Mesothelial cell of epicardium (in vitro differentiated cells): ENCODE results near the gene ANKRD34B. TPM values are rescaled to one million over a fixed set of nuclear protein-coding genes. Genes with fewer than 3 reads are reported as not detected.

Source experiments
- DNase-seq, 2 experiments: peaks; one replicate each; pipeline ENCODE4 v3.0.0; 2021; ENCODE audit warnings: low spot score in 2 of 2; ENCODE audit not compliant: unreplicated experiment in 2 of 2
- H3K27ac Mint-ChIP-seq: 2 replicates; pipeline ENCODE4 v1.8.0; 2021; ENCODE audit warnings: mixed read lengths
- H3K27me3 Mint-ChIP-seq: 2 replicates; pipeline ENCODE4 v1.8.0; 2021; ENCODE audit warnings: low read depth, mixed read lengths
- H3K36me3 Mint-ChIP-seq: 2 replicates; pipeline ENCODE4 v1.8.0; 2021; ENCODE audit warnings: mixed read lengths
- H3K4me1 Mint-ChIP-seq: 2 replicates; pipeline ENCODE4 v1.8.0; 2021; ENCODE audit warnings: mixed read lengths
- H3K4me3 Mint-ChIP-seq: 2 replicates; pipeline ENCODE4 v1.8.0; 2021; ENCODE audit warnings: mild to moderate bottlenecking, moderate library complexity, mixed read lengths
- H3K9me3 Mint-ChIP-seq: 2 replicates; pipeline ENCODE4 v1.8.0; 2021; ENCODE audit warnings: mixed read lengths
- total RNA-seq: library from RNA; stranded (reverse); gene quantifications from 3 replicates; pipeline ENCODE4 v1.2.1, GENCODE V29; 2021
- TF ChIP-seq, protein P1 (sequence below): fragments of 200-600 bp; sonication (generic); IDR thresholded peaks from one replicate; pipeline ENCODE4 v1.5.0; 2021; ENCODE audit warnings: antibody characterized with exemption; ENCODE audit not compliant: unreplicated experiment

ANKRD34B gene
- total RNA-seq, 1 donor from 2014 or later, result not detected

DNA sequence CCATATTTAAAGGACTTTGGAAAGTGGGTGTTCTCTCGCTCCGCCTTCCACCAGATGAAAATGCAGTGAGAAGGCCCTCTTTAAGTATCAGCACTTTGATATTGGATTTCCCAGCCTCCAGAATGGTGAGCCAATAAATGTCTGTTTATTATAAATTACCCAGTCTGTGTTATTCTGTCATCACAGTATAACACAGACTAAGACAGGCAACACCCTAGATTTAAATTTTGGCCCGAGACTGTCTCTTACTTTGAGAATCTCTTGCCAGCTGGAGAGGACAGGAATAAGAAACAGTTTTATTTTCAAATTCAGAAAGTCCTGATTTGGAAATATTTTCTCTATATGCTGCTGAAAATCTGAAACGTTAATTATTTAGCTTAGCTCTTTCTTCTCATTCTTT, 60.7 kb downstream of the ANKRD34B start:
- DNase-seq, result no peak
- H3K27me3 Mint-ChIP-seq, result no peaks in the 10 kb centered on the region
- no peaks in the 10 kb centered on the region for H3K9me3 Mint-ChIP-seq
- H3K4me3 Mint-ChIP-seq, result no peak overlapping the region
- H3K4me1 Mint-ChIP-seq, result no peaks in the 10 kb centered on the region
- no peaks in the 10 kb centered on the region for H3K36me3 Mint-ChIP-seq
- H3K27ac Mint-ChIP-seq, result no peak overlapping the region
- TF ChIP-seq, protein P1, sequence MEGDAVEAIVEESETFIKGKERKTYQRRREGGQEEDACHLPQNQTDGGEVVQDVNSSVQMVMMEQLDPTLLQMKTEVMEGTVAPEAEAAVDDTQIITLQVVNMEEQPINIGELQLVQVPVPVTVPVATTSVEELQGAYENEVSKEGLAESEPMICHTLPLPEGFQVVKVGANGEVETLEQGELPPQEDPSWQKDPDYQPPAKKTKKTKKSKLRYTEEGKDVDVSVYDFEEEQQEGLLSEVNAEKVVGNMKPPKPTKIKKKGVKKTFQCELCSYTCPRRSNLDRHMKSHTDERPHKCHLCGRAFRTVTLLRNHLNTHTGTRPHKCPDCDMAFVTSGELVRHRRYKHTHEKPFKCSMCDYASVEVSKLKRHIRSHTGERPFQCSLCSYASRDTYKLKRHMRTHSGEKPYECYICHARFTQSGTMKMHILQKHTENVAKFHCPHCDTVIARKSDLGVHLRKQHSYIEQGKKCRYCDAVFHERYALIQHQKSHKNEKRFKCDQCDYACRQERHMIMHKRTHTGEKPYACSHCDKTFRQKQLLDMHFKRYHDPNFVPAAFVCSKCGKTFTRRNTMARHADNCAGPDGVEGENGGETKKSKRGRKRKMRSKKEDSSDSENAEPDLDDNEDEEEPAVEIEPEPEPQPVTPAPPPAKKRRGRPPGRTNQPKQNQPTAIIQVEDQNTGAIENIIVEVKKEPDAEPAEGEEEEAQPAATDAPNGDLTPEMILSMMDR, result no peak

DNA sequence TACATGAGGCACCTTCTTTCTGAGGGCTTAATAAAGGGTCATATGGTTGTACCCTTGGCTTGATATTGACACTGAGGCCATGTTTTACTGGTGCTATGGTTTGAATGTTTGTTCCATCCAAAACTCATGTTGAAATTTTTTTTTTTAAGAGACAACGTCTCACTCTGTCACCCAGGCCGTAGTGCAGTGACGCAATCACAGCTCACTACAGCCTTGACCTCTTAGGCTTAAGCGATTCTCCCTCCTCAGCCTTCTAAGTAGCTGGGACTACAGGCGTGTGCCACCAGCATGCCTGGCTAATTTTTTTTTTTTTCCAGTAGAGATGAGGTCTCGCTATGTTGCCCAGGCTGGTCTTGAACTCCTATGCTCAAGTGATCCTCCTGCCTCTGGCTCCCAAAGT, 61.2 kb downstream of the ANKRD34B start:
- Mint-ChIP-seq H3K27ac (no peak overlapping the region), H3K9me3 (no peaks in the 10 kb centered on the region), H3K4me1 (no peaks in the 10 kb centered on the region), H3K4me3 (no peak overlapping the region), H3K27me3 (no peaks in the 10 kb centered on the region), H3K36me3 (no peaks in the 10 kb centered on the region)
- TF ChIP-seq, protein P1, result no peak
- no peak for DNase-seq

DNA sequence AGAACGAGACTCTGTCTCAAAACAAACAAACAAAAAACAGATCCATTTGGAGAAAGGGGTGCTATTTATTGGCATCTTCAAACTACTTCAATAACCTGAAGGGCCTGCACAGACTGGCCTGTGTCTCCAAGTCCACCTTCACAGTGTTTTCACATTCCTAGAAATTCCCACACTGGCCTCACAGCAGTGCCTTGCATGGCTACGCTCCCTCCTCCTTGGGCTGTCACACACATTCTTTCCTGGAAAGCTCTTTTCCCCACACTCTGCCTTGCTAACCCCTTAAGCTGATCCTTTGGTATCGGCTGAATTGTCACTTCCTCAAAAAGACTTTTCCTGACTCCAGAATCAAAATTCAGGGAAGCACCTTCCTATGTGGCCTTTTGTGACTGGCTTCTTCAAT, 62.4 kb downstream of the ANKRD34B start:
- no peaks in the 10 kb centered on the region for H3K36me3 Mint-ChIP-seq
- no peaks in the 10 kb centered on the region for H3K27me3 Mint-ChIP-seq
- H3K9me3 Mint-ChIP-seq, result no peaks in the 10 kb centered on the region
- DNase-seq, result no peak
- H3K4me3 Mint-ChIP-seq, result no peak overlapping the region
- TF ChIP-seq, protein P1, result no peak
- H3K4me1 Mint-ChIP-seq, result no peaks in the 10 kb centered on the region
- H3K27ac Mint-ChIP-seq, result no peak overlapping the region

Other genes starting within 250 kb of the ANKRD34B start
- gene ZFYVE16, start 162.2 kb downstream of the ANKRD34B start, total RNA-seq, result 67.6 to 76.6 TPM (median 75.1 TPM) in 3 replicates
- 1.5 to 2.3 TPM (median 1.9 TPM) in 3 replicates for gene FAM151B, start 82.2 kb downstream of the ANKRD34B start, total RNA-seq
- gene MSH3, start 84.4 kb upstream of the ANKRD34B start, total RNA-seq, result 17.8 to 18.7 TPM (median 18.4 TPM) in 3 replicates
- 29.2 to 30.9 TPM (median 29.4 TPM) in 3 replicates for gene DHFR, start 84.7 kb upstream of the ANKRD34B start, total RNA-seq